Mesodermal cell (in vitro differentiated cells): ENCODE results near the gene ILK.

Experiments
- H3K27ac ChIP-seq: 2 replicates; pipeline ENCODE4 v1.7.0; 2013; ENCODE audit warnings: mild to moderate bottlenecking, low read depth, low read length, moderate library complexity; ENCODE audit not compliant: severe bottlenecking
- H3K36me3 ChIP-seq: 2 replicates; pipeline ENCODE4 v1.7.1; 2013; ENCODE audit warnings: mild to moderate bottlenecking, low read length, moderate library complexity; ENCODE audit not compliant: control insufficient read depth, insufficient read depth
- H3K4me1 ChIP-seq: one replicate; pipeline ENCODE4 v1.7.1; 2013; ENCODE audit warnings: mild to moderate bottlenecking, low read length; ENCODE audit not compliant: insufficient read depth, control insufficient read depth, poor library complexity, severe bottlenecking
- H3K4me3 ChIP-seq: 2 replicates; pipeline ENCODE4 v1.7.0; 2013; ENCODE audit warnings: low read length, control low read depth, mild to moderate bottlenecking; ENCODE audit not compliant: insufficient read depth, poor library complexity, severe bottlenecking; ENCODE audit errors: extremely low read depth
- H3K9me3 ChIP-seq: 2 replicates; pipeline ENCODE4 v1.7.1; 2013; ENCODE audit warnings: mild to moderate bottlenecking, low read length, moderate library complexity; ENCODE audit not compliant: control insufficient read depth
- WGBS, 2 experiments: methylation state at CpG; one replicate each; pipeline ENCODE4 v1.1.5; 2013; ENCODE audit warnings: missing lambda C conversion rate in 2 of 2; ENCODE audit not compliant: insufficient coverage in 2 of 2; 5-methylcytosine and 5-hydroxymethylcytosine counted together

ILK gene

GRCh38 chr11:6565325-6565724 is 38.2 kb upstream of the ILK start:
- H3K27ac ChIP-seq, result no peak overlapping the region
- peaks cover 5% of the 10 kb centered on the region for H3K4me1 ChIP-seq
- WGBS, 2 experiments, result 78% methylated on average over 1 of the region's 2 CpGs; no CpG with 5 or more reads in 1 of the 2 experiments

DNA sequence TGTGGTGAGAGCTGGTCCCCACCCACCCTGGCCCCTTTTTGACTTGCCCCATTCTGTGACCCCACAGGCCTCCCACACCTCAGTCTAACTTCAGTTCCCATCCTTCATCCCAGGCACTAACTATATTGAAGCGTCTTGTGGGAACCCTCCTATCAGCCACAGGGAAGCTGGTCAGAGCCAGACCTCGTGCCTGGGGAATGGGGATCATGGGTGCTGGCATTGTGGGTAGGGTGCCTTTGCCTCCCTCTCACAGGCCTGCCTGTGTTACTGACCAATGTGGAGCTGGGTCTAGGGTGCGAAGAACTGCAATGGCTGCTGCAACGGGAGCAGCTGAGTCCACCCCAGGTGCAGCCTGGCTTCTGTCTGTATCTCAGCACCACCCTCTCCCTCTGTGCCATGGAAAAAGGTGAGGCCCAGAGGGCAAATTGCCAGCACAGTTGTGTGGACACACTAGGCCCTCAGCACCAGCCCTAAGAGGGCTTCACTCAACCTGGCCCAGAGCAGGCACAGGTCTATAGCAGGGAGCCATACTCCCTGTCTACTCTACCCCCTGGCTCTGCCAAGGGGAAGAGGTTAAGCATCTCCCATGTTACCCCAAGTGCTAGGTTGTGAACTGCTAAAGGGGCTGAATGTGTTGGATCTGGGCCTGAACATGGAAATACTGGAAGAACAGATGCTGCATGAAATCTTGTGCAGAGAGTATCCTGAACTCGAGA is 37.4 kb upstream of the ILK start:
- Histone ChIP-seq H3K36me3 (peaks cover 2% of the 10 kb centered on the region), H3K4me1 (peaks cover 5% of the 10 kb centered on the region), H3K27ac (no peak overlapping the region), H3K9me3 (no peaks in the 10 kb centered on the region), H3K4me3 (no peak overlapping the region)
- 90 to 92% methylated on average over 4 to 5 of the region's 5 CpGs for WGBS, 2 experiments

More at GRCh38 chr11:6565325-6565724, 38.2 kb upstream of the ILK start:
- Histone ChIP-seq H3K36me3 (peaks cover 5% of the 10 kb centered on the region), H3K9me3 (no peaks in the 10 kb centered on the region), H3K4me3 (no peak overlapping the region)

- Histone ChIP-seq H3K9me3 (no peaks in the 10 kb centered on the region), H3K4me3 (no peak overlapping the region), H3K4me1 (peaks cover 5% of the 10 kb centered on the region), H3K27ac (no peak overlapping the region), H3K36me3 (peaks cover 4% of the 10 kb centered on the region)
- 86 to 87% methylated on average over 13 of the region's 13 CpGs for WGBS, 2 experiments
These were observed 36.7 kb upstream of the ILK start for GRCh38 chr11:6566704-6567370.

DNA sequence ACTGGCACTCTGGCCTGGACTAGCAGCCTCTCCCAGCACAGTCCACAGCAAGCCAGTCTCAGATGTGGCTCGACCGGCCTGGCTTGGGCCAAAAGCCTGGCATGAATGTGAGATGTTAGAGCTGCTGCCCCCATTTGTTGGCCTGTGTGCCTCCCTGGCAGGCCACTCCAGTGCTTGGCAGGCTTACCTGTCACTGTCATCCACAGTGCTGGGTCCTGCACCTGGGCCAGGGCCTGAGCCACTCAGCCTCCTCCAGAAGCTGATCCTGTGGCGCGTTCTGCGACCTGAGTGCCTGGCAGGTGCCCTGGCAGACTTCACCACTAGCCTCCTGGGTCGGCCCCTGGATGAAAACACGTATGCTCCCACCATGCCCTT is 36.2 kb upstream of the ILK start:
- Histone ChIP-seq H3K27ac (no peak overlapping the region), H3K4me1 (peaks cover 5% of the 10 kb centered on the region), H3K9me3 (no peaks in the 10 kb centered on the region), H3K36me3 (peaks cover 4% of the 10 kb centered on the region), H3K4me3 (no peak overlapping the region)
- WGBS, 2 experiments, result 91 to 94% methylated on average over 5 to 6 of the region's 7 CpGs

DNA sequence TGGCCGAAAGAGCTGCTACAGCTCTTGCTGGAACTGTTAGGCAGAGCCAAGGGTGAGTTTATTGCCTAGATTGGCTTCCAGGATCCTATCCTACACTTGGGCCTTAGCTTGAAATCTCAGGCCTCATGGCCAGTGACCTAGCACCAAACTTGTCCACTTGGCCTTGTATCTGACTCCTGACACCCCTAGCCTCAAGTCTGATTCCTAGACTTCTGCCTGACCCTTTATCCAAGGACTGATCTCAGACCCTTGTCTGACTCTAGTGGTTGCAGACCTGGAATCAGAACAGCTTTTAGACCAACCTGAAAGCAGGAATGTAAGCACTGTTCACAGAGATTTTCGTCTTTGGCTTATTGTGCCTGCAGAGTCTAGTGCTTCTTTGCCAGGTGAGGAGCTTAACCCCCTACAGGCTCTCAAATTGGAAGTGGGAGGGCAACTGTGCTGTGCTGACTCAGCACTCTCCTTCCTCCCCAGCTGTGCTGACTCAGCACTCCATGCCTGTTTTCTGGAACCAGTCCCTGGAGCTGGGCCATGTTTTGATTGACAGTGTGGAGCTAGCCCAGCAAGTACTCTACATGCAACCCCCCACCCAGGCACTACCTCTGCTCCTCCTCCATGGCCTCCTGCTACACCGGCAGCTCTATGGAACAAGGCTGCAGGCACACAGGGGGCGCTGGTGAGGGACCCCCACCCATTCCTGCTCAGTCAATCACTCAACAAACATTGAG is 35.2 kb upstream of the ILK start:
- 88 to 100% methylated on average over 1 to 3 of the region's 4 CpGs for WGBS, 2 experiments
- H3K4me1 ChIP-seq, result no peaks in the 10 kb centered on the region

DNA sequence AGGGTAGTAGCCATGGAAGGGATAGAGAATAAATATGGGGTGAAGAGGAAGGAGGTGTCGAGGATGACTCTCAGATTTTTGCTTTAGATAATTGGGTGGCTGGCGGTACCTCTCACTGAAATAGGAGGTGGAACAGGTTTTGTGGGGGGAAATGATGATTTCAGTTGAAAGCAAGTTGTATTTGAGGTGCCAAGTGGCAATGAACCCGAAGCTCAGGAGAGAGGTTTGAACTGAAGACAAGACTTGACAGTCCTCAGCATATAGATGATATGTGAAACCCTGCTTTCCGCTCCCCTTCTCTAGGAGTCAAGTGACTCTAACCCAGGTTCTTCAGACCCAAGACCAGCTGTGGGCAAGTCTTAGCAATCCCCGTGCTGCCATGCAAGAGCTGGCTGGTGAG is 33.9 kb upstream of the ILK start:
- Histone ChIP-seq H3K4me1 (no peaks in the 10 kb centered on the region), H3K4me3 (no peak overlapping the region), H3K36me3 (peaks cover 4% of the 10 kb centered on the region), H3K27ac (no peak overlapping the region), H3K9me3 (no peaks in the 10 kb centered on the region)
- 78 to 89% methylated on average over 4 of the region's 5 CpGs for WGBS, 2 experiments

More for the DNA sequence above, 35.2 kb upstream of the ILK start:
- Histone ChIP-seq H3K36me3 (peaks cover 4% of the 10 kb centered on the region), H3K27ac (no peak overlapping the region), H3K9me3 (no peaks in the 10 kb centered on the region), H3K4me3 (no peak overlapping the region)

DNA sequence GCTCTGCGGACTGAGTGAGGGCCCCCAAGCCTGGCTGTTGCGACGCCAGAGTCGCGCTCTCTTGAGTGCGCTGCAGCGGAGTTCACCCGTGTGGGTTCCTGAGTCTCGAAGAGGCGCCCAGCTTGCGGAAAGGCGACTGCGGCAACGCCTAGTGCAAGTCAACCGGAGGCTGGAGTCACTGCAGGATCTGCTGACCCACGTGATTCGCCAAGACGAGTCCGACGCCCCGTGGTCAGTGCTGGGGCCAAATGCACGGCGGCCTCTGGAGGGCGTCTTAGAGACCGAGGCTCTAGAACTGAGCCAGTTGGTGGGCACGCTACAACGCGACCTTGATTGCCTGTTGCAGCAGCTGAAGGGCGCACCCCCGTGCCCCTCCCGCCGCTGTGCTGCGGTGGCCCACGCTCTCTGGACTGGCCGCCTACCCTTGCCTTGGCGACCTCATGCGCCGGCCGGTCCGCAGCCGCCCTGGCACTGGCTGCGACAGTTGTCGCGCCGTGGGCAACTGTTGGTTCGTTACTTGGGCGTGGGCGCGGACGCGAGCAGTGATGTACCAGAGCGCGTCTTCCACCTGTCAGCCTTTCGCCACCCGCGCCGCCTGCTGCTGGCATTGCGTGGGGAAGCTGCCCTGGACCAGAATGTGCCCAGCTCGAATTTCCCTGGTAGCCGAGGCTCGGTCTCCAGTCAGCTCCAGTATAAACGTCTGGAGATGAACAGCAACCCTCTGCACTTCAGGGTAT is 32.7 kb upstream of the ILK start:
- Histone ChIP-seq H3K27ac (no peak overlapping the region), H3K4me3 (no peak overlapping the region), H3K9me3 (no peaks in the 10 kb centered on the region), H3K36me3 (peaks cover 4% of the 10 kb centered on the region), H3K4me1 (no peaks in the 10 kb centered on the region)
- 96 to 97% methylated on average over 58 to 62 of the region's 62 CpGs for whole genome bisulfite sequencing, 2 experiments

GRCh38 chr11:6571434-6572008 is 32.1 kb upstream of the ILK start:
- Histone ChIP-seq H3K9me3 (no peaks in the 10 kb centered on the region), H3K4me3 (no peak overlapping the region), H3K27ac (no peak overlapping the region), H3K36me3 (peaks cover 4% of the 10 kb centered on the region), H3K4me1 (no peaks in the 10 kb centered on the region)
- WGBS, 2 experiments, result 93 to 94% methylated on average over 14 to 17 of the region's 22 CpGs

DNA sequence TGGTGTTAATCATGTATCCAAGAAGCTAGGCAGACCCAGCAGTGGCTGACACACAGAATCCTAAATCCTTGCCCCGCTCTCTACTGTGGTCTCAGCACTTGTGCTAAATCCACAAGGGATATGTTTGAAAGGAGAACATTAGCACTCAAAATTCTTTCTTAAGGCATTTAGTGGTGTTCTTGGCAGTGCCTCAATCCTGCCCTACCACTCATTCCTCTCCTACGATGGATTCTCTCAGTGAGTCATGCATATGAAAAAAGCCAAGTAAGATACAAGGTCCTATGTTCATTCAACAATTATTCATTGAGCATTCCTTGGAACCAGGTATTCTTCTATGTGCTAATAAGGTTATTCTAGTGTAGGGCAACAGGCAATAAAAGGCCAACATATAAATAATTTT is 31.4 kb upstream of the ILK start:
- 100% methylated on average over 1 of the region's 2 CpGs; no CpG with 5 or more reads in 1 of the 2 experiments for WGBS, 2 experiments
- H3K27ac ChIP-seq, result no peak overlapping the region
- H3K4me3 ChIP-seq, result no peak overlapping the region
- no peaks in the 10 kb centered on the region for H3K9me3 ChIP-seq
- H3K4me1 ChIP-seq, result no peaks in the 10 kb centered on the region
- peaks cover 4% of the 10 kb centered on the region for H3K36me3 ChIP-seq
